Measurements from ENCODE around the gene STX16. TPM values are rescaled to one million over a fixed set of nuclear protein-coding genes. Genes with fewer than 3 reads are reported as not detected.
"Not testable (repeated sequence)": the region's sequence is repeated elsewhere in the genome, so short reads cannot be mapped to it uniquely, and the experiment has no call there.

Gene STX16
- total RNA-seq, 1 donor from 2014 or later: 78.7 TPM

DNA sequence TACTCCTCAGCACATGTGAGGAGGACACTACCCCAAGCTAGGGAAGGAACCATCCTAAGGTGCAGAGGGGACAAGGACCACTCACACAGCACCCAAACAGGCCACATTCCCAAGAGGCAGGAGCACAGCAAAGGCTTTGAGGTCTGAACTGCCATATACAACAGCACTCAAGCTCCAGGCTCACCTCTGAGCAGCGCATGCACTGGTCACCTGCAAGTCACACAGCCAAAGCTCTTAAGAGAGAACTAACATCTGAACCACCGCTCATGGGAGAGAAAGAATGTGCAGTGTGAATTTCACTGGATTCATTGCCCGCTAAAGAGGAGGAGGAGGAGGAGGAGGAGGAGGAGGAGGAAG, 72.5 kb downstream of the STX16 start:
- ATAC-seq: no peak
- DNase-seq (ENCODE audit: low spot score): peak; percentile 14
- intact Hi-C loops (cut with DNase I): no loop called here

DNA sequence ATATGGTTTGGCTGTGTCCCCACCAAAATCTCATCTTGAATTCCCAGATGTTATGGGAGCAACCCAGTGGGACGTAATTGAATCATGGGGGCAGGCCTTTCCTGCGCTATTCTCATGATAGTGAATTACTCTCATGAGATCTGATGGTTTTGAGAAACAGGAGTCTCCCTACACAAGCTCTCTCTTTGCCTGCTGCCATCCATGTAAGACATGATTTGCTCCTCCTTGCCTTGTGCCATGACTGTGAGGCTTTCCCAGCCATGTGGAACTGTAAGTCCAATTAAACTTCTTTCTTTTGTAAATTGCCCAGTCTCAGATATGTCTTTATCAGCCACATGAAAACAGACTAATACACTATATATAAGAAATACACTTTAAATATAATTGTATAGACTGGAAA, 75.1 kb downstream of the STX16 start:
- intact Hi-C loops (cut with DNase I); ATAC-seq; DNase-seq (ENCODE audit: low spot score): not testable (repeated sequence)

Other genes starting within 250 kb of the STX16 start
- 0.53 TPM for gene APCDD1L, start 135.9 kb upstream of the STX16 start, total RNA-seq
- 47.5 TPM for gene NPEPL1, start 41.5 kb downstream of the STX16 start, total RNA-seq
- gene GNAS-AS1, start 199.6 kb downstream of the STX16 start, total RNA-seq: 1.5 TPM
- gene GNAS, start 201.4 kb downstream of the STX16 start, total RNA-seq: 617 TPM